Activated T-helper 17 cell treated with anti-CD3 and anti-CD28 coated beads, Interleukin-2, amount 50 U/mL, for 72 hours (primary cell): ENCODE results near the gene TTLL9. TPM values are rescaled to one million over a fixed set of nuclear protein-coding genes. Genes with fewer than 3 reads are reported as not detected.
"Not testable (repeated sequence)": the region's sequence is repeated elsewhere in the genome, so short reads cannot be mapped to it uniquely, and the experiment has no call there.

Experiments used
- ATAC-seq: fragments of 150-1000 bp; cut with Tn5 transposase; replicated peaks from 2 replicates; pipeline ENCODE4 v1.10.0; 2021; ENCODE audit warnings: mild to moderate bottlenecking, moderate library complexity
- H3K27ac Mint-ChIP-seq: one replicate; pipeline ENCODE4 v1.8.0; 2022; ENCODE audit warnings: mixed read lengths
- H3K27me3 Mint-ChIP-seq: one replicate; pipeline ENCODE4 v1.8.0; 2022; ENCODE audit warnings: mixed read lengths
- H3K36me3 Mint-ChIP-seq: one replicate; pipeline ENCODE4 v1.8.0; 2022; ENCODE audit warnings: low read depth, mild to moderate bottlenecking, mixed read lengths
- H3K4me1 Mint-ChIP-seq: one replicate; pipeline ENCODE4 v1.8.0; 2022; ENCODE audit warnings: mixed read lengths
- H3K4me3 Mint-ChIP-seq: one replicate; pipeline ENCODE4 v1.8.0; 2022; ENCODE audit warnings: mild to moderate bottlenecking, mixed read lengths
- H3K9me3 Mint-ChIP-seq: one replicate; pipeline ENCODE4 v1.8.0; 2022; ENCODE audit warnings: mixed read lengths
- total RNA-seq, 2 donors: library from RNA; stranded (reverse); gene quantifications; one replicate each; pipeline ENCODE4 v1.2.3, GENCODE V29; 2022

Gene TTLL9
- total RNA-seq = not detected

DNA sequence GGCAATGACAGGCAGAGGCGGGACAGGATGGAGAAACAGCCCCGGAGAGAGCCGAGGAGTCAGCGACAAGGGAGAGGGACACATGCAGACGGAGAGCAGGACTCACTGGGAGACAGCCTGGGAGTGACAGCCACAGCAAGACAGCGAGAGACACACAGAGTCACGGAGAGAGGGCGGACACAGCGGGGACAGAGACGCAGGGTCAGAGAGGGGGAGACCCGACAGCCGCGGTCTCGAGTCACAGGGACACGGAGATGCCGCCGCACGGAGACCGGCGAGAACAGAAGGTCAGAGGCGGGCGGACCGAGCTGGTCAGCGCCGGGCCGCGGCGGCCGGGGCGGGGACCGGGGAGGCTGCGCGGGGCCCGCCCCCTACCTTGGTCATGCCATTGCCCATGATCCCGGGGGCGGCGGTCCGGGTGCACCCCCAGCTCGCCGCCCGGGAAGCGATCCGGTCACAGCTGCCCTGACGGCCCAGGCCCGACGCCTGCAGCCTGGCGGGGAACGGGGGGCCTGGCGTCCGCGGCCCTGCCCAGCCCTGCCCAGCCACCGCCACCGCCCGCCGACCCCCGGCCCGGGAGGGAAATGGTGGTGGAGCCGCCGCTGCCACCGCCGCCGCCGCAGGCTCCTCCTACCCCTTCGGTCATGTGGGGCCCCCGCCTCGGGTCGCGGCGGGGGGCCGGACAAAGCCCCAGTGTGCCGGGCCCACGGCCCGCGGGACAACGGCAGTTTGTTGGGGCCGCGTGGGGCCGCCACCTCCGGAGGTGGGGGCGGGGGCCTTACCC is at the start of gene TTLL9, which contains the start of gene DUSP15:
TTLL9 (plus strand) TSS at position 693 of the 784 bp plus-strand sequence. CDS start 493 bp downstream, outside the sequence.
DUSP15 (minus strand) TSS at position 586 of the 784 bp plus-strand sequence; CDS start at position 396, 190 bp downstream.
- H3K9me3 Mint-ChIP-seq = no peaks in the 10 kb centered on the region
- peaks cover 11% of the 10 kb centered on the region for H3K4me1 Mint-ChIP-seq
- H3K4me3 Mint-ChIP-seq = peak within 1 kb of the TSS; percentile 85
- ATAC-seq = peak; percentile 54
- H3K27ac Mint-ChIP-seq = peak within 1 kb of the TSS; percentile 79
- H3K36me3 Mint-ChIP-seq = peaks cover 13% of the 10 kb centered on the region
- H3K27me3 Mint-ChIP-seq = peaks cover 30% of the 10 kb centered on the region

GRCh38 chr20:31821427-31821826 is 49.0 kb upstream of the TTLL9 start:
- no peak overlapping the region for H3K4me3 Mint-ChIP-seq
- H3K4me1 Mint-ChIP-seq = no peaks in the 10 kb centered on the region
- no peaks in the 10 kb centered on the region for H3K27me3 Mint-ChIP-seq
- no peaks in the 10 kb centered on the region for H3K9me3 Mint-ChIP-seq
- H3K27ac Mint-ChIP-seq = no peak overlapping the region
- H3K36me3 Mint-ChIP-seq = no peaks in the 10 kb centered on the region
- ATAC-seq = no peak

GRCh38 chr20:31822421-31823330 is 47.8 kb upstream of the TTLL9 start:
- Mint-ChIP-seq H3K4me1 (no peaks in the 10 kb centered on the region), H3K27me3 (no peaks in the 10 kb centered on the region), H3K27ac (no peak overlapping the region), H3K9me3 (no peaks in the 10 kb centered on the region), H3K4me3 (peak overlapping the region; percentile 10), H3K36me3 (no peaks in the 10 kb centered on the region)
- ATAC-seq = peak; percentile 84

DNA sequence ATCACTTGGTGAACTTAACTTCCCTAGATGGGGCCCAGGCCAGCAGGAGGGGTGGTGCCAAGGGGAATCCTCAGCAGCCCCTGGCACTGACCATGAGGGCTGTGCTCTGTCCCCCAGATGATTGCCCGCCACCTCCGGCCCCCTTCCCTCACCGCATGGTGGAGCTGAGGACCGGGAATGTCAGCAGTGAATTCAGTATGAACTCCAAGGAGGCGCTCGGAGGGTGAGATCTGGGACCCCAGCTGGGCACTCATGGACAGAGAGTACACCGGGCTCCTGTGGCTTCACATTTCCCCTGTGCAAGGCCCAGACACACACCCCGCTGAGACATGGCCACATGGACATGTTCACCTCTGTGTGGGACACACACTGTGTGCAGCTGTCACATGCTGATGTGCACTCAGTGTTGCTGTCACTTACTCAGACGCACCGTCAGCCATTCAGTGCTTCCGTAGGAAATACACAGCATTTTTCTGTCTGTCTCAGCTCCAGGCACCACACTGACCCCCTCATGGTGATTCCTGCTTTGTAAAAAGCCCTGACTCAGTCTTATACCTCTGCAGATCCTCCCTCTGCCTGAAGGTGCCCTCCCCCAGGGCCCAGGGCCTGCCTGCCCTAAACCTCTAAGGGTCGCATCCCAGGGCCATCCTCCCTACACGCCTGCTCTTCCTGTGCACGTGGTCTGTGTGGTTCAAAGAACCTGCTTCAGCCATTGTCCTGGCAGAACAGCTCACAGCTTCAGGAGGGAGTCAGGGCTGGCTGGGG is 46.9 kb upstream of the TTLL9 start:
- Mint-ChIP-seq H3K4me3 (no peak overlapping the region), H3K9me3 (no peaks in the 10 kb centered on the region), H3K27ac (no peak overlapping the region), H3K36me3 (no peaks in the 10 kb centered on the region), H3K27me3 (no peaks in the 10 kb centered on the region), H3K4me1 (no peaks in the 10 kb centered on the region)
- ATAC-seq = no peak

- Mint-ChIP-seq H3K36me3 (no peaks in the 10 kb centered on the region), H3K4me3 (no peak overlapping the region), H3K4me1 (no peaks in the 10 kb centered on the region), H3K9me3 (no peaks in the 10 kb centered on the region), H3K27me3 (no peaks in the 10 kb centered on the region), H3K27ac (no peak overlapping the region)
- ATAC-seq = no peak
Measured at GRCh38 chr20:31824125-31824485, 46.3 kb upstream of the TTLL9 start.

DNA sequence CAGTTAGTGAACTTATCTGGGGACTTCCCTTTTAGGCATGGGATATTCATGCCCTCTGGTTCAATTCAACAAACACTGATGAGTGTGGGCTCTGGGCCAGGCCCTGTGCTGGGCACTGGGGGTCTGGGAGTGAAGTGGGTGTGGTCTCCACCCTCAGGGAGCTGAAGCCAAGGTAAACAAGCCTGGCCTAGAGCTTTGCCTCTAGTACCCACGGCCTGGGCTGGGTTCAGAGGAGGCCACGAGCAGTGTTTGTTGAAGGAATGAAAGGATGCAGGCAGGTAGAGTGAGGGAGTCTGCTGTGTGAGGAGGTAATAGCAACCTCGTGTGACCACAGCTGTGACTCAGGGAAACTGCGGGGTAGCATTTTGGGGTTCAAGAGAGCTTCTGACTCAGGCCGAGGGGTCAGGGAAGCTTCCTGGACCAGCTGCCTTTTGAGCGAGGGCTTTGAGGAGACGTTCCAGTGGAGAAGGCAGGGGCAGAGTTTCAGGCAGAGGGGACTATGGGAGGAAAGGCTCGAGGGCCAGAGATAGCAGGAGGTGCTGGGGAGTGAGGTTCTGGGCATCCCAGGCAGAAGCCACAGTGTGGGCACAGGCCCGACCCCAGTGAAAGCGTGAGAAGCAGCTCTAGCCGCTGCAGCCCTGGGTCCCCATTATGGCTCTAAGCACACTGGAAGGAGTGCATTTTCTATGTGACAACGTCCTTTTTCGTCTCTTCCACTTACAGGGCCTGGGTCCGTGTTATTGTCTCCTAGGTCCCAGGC is 45.7 kb upstream of the TTLL9 start:
- H3K36me3 Mint-ChIP-seq = no peaks in the 10 kb centered on the region
- H3K4me1 Mint-ChIP-seq = no peaks in the 10 kb centered on the region
- no peaks in the 10 kb centered on the region for H3K9me3 Mint-ChIP-seq
- H3K27me3 Mint-ChIP-seq = no peaks in the 10 kb centered on the region
- H3K27ac Mint-ChIP-seq = no peak overlapping the region
- no peak for ATAC-seq
- no peak overlapping the region for H3K4me3 Mint-ChIP-seq

DNA sequence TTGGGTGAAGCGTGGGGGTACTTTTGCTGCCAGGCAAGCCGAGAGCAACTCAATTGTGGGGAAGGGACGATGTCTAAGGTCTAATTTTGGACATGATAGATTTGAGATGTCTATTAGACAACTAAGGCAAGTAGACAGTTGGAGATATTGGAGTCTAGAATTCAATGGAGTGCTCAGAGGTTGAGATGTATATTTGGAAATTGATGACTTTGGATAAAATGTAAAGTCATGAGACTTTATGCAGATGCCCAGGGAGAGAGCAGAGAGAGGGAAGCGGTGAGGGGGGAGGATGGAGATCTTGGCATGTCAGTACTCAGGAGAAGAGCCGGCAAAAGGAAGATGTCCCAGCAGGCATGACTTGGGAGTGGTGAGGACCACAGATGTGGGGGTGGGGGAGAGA is 44.4 kb upstream of the TTLL9 start:
- no peak overlapping the region for H3K27ac Mint-ChIP-seq
- H3K9me3 Mint-ChIP-seq = no peaks in the 10 kb centered on the region
- no peak for ATAC-seq
- no peak overlapping the region for H3K4me3 Mint-ChIP-seq
- H3K4me1 Mint-ChIP-seq = no peaks in the 10 kb centered on the region
- H3K27me3 Mint-ChIP-seq = no peaks in the 10 kb centered on the region
- H3K36me3 Mint-ChIP-seq = no peaks in the 10 kb centered on the region

DNA sequence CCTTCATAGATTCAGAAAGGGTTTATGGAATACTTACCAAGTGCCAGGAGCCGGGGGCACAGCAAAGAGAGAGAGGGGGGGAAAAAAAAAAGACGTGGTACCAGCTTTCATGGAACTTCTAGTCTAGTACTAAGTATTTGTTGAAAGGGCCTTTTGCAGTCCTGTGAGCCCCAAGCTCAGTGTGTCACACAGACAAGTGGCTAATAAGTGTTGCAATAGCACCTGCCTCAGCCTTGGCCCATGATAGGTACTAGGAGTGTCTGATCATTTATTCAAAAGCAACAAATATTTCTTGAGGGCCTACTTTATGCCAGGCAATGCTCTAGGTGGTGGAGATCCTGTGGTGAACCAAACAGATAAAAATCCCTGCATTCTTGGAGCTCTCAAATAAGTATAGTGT is 43.4 kb upstream of the TTLL9 start:
- no peak for ATAC-seq
- H3K4me1 Mint-ChIP-seq = no peaks in the 10 kb centered on the region
- H3K27ac Mint-ChIP-seq = no peak overlapping the region
- no peaks in the 10 kb centered on the region for H3K36me3 Mint-ChIP-seq
- no peaks in the 10 kb centered on the region for H3K9me3 Mint-ChIP-seq
- no peak overlapping the region for H3K4me3 Mint-ChIP-seq
- H3K27me3 Mint-ChIP-seq = no peaks in the 10 kb centered on the region

DNA sequence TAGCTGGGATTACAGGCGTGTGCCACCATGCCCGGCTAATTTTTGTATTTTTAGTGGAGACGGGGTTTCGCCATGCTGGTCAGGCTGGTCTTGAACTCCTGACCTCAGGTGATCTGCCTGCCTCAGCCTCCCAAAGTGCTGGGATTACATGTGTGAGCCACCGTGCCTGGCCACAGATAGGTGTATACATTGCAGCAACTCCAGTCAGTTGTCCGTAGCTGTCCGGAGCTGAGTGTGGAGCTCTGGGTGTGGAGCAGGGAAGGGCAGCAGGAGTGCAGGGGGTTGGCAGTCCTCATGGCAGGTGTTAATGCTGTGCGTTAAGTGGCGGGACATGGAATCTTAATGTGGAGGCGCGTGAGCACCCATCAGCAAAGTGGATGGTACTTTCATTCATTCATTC is 42.4 kb upstream of the TTLL9 start:
- H3K36me3 Mint-ChIP-seq, H3K9me3 Mint-ChIP-seq, H3K27me3 Mint-ChIP-seq, H3K4me1 Mint-ChIP-seq, ATAC-seq, H3K4me3 Mint-ChIP-seq, H3K27ac Mint-ChIP-seq: not testable (repeated sequence)

- no peak for ATAC-seq
- Mint-ChIP-seq H3K4me1 (no peaks in the 10 kb centered on the region), H3K4me3 (no peak overlapping the region), H3K36me3 (no peaks in the 10 kb centered on the region), H3K27me3 (no peaks in the 10 kb centered on the region), H3K27ac (peak overlapping the region; percentile 4), H3K9me3 (no peaks in the 10 kb centered on the region)
Measured at GRCh38 chr20:31829731-31830130, 40.7 kb upstream of the TTLL9 start.

- H3K9me3 Mint-ChIP-seq = no peaks in the 10 kb centered on the region
- H3K36me3 Mint-ChIP-seq = no peaks in the 10 kb centered on the region
- no peak for ATAC-seq
- no peaks in the 10 kb centered on the region for H3K27me3 Mint-ChIP-seq
- no peak overlapping the region for H3K4me3 Mint-ChIP-seq
- H3K4me1 Mint-ChIP-seq = no peaks in the 10 kb centered on the region
- H3K27ac Mint-ChIP-seq = peak overlapping the region; percentile 4
Measured at GRCh38 chr20:31830406-31830981, 39.9 kb upstream of the TTLL9 start.

GRCh38 chr20:31831211-31831610 is 39.2 kb upstream of the TTLL9 start:
- H3K27ac Mint-ChIP-seq = no peak overlapping the region
- H3K4me1 Mint-ChIP-seq = no peaks in the 10 kb centered on the region
- no peak for ATAC-seq
- no peaks in the 10 kb centered on the region for H3K36me3 Mint-ChIP-seq
- H3K4me3 Mint-ChIP-seq = no peak overlapping the region
- H3K27me3 Mint-ChIP-seq = no peaks in the 10 kb centered on the region
- H3K9me3 Mint-ChIP-seq = no peaks in the 10 kb centered on the region

DNA sequence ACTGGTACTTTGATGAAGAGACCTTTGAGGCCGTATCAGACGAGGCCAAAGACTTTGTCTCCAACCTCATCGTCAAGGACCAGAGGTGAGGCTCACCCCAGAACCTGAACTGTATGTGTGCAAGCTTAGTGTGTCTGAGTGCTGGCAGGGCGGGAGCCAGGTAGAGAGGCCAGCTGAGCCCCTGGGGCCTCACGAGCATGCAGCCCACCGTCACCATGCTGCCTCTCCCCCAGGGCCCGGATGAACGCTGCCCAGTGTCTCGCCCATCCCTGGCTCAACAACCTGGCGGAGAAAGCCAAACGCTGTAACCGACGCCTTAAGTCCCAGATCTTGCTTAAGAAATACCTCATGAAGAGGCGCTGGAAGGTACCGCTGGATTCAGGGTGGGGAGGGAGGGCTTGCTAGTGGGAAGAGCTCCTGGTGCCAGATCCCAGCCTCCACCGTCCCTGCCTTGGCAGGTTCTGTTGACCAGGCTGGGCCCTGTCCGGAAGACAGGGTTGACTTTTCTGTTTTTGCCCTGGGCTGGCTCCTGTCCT is 38.6 kb upstream of the TTLL9 start:
- no peak overlapping the region for H3K4me3 Mint-ChIP-seq
- no peaks in the 10 kb centered on the region for H3K4me1 Mint-ChIP-seq
- ATAC-seq = no peak
- H3K9me3 Mint-ChIP-seq = no peaks in the 10 kb centered on the region
- H3K36me3 Mint-ChIP-seq = no peaks in the 10 kb centered on the region
- no peak overlapping the region for H3K27ac Mint-ChIP-seq
- no peaks in the 10 kb centered on the region for H3K27me3 Mint-ChIP-seq
